PC-9 (cell line): ENCODE results near the gene TUFT1. TPM values are rescaled to one million over a fixed set of nuclear protein-coding genes. Genes with fewer than 3 reads are reported as not detected.
"Not testable (repeated sequence)": the region's sequence is repeated elsewhere in the genome, so short reads cannot be mapped to it uniquely, and the experiment has no call there.

Experiments
- BruUV-seq: library from RNA; stranded (reverse); fragments of 400-500 nt; replicated peaks from 2 replicates; lab custom pipeline; 2021; lab: Mats Ljungman, UMichigan
- CTCF ChIA-PET: fragments of 300-600 bp; sonication (Branson Sonifier 250); formaldehyde crosslinking; loops from one replicate; lab custom pipeline; 2022; ENCODE audit warnings: antibody characterized with exemption; lab: Charles Lee
- POLR2A ChIA-PET: fragments of 300-600 bp; sonication (Branson Sonifier 250); formaldehyde crosslinking; loops from one replicate; lab custom pipeline; 2022; ENCODE audit warnings: antibody characterized with exemption; ENCODE audit not compliant: unreplicated experiment; lab: Charles Lee
- DNase-seq, 2 experiments: peaks; one replicate each; pipeline versions ENCODE4 v3.0.0 to v3.0.0-alpha.2; 2015 to 2022; ENCODE audit warnings: mixed read lengths in 1 of 2
- H2AFZ ChIP-seq: fragments of 200-600 bp; sonication (generic); 2 replicates; pipeline ENCODE4 v1.8.1; 2017; ENCODE audit warnings: antibody characterized with exemption
- H3F3A ChIP-seq: fragments of 200-600 bp; sonication (generic); 2 replicates; pipeline ENCODE4 v1.8.1; 2017; ENCODE audit warnings: antibody characterized with exemption, mild to moderate bottlenecking, low read depth; ENCODE audit not compliant: insufficient read depth
- H3K27ac ChIP-seq: fragments of 200-600 bp; sonication (generic); 2 replicates; pipeline ENCODE4 v1.6.1; 2016; ENCODE audit warnings: mixed run types
- H3K27me3 ChIP-seq: fragments of 200-600 bp; sonication (generic); 2 replicates; pipeline ENCODE4 v1.6.1; 2016; ENCODE audit warnings: low read depth, mixed run types; ENCODE audit not compliant: insufficient read depth
- H3K36me3 ChIP-seq: fragments of 200-600 bp; sonication (generic); 2 replicates; pipeline ENCODE4 v1.6.1; 2016; ENCODE audit warnings: low read depth, mixed run types
- H3K4me1 ChIP-seq: fragments of 200-600 bp; sonication (generic); replicated peaks from 2 replicates; pipeline ENCODE4 v1.6.1; 2016; ENCODE audit warnings: mixed run types; ENCODE audit not compliant: insufficient read depth
- H3K4me2 ChIP-seq: fragments of 200-600 bp; sonication (generic); 2 replicates; pipeline ENCODE4 v1.6.1; 2017; ENCODE audit warnings: mixed run types
- H3K4me3 ChIP-seq: fragments of 200-600 bp; sonication (generic); 2 replicates; pipeline ENCODE4 v1.6.1; 2016; ENCODE audit warnings: mixed run types
- H3K79me2 ChIP-seq: fragments of 200-600 bp; sonication (generic); 2 replicates; pipeline ENCODE4 v1.6.1; 2017; ENCODE audit warnings: low read depth, mixed run types
- H3K9me2 ChIP-seq: fragments of 200-600 bp; sonication (generic); 2 replicates; pipeline ENCODE4 v1.8.1; 2017; ENCODE audit warnings: mild to moderate bottlenecking; ENCODE audit not compliant: insufficient read depth
- H3K9me3 ChIP-seq: fragments of 200-600 bp; sonication (generic); 2 replicates; pipeline ENCODE4 v1.8.1; 2016; ENCODE audit warnings: low read depth; ENCODE audit not compliant: insufficient read depth
- H4K20me1 ChIP-seq: fragments of 200-600 bp; sonication (generic); 2 replicates; pipeline ENCODE4 v1.8.1; 2017; ENCODE audit not compliant: insufficient read depth
- CTCF ChIP-seq: fragments of 200-600 bp; sonication (generic); conservative IDR thresholded peaks from 2 replicates; pipeline ENCODE4 v1.6.1; 2017; ENCODE audit warnings: mixed run types, antibody characterized with exemption, mild to moderate bottlenecking, moderate library complexity
- EZH2 ChIP-seq: fragments of 200-600 bp; sonication (generic); IDR thresholded peaks from 2 replicates; pipeline ENCODE4 v1.8.0; 2017; ENCODE audit warnings: antibody characterized with exemption, low read depth
- intact Hi-C: fragments of 100-400 bp; cut with micrococcal nuclease; formaldehyde crosslinking; loops from one replicate; pipeline ENCODE4 v1.10.0; 2022; ENCODE audit not compliant: unreplicated experiment
- total RNA-seq: library from RNA; stranded (reverse); gene quantifications from 2 replicates; pipeline ENCODE4 v1.2.3, GENCODE V29; 2021

Gene TUFT1
- total RNA-seq, 1 experiment from 2014 or later = 35.3 TPM

- DNase-seq = peak in 1 of 2 experiments; percentile 48
- no peaks in the 10 kb centered on the region for H3K9me3 ChIP-seq
- no peaks in the 10 kb centered on the region for H3K9me2 ChIP-seq
- H3K4me3 ChIP-seq = no peak overlapping the region
- intact Hi-C loops = no loop called here
- no peak overlapping the region for H2AFZ ChIP-seq
- no peaks in the 10 kb centered on the region for H3K27me3 ChIP-seq
- ChIA-PET POLR2A (interaction anchor here (0.7 kb wide), 1 partner anchor 65 kb away, joined by 5 read pairs; no protein-coding TSS in a partner anchor), CTCF (no interaction called here)
- peak overlapping the region; percentile 44 for H3K4me2 ChIP-seq
- H3K79me2 ChIP-seq = peaks cover 86% of the 10 kb centered on the region
- no TSS peak for BruUV-seq
- peaks cover 14% of the 10 kb centered on the region; the same call in 1 of the 2 replicates for H3F3A ChIP-seq
- peaks cover 3% of the 10 kb centered on the region; the same call in 1 of the 2 replicates for H3K36me3 ChIP-seq
- H3K4me1 ChIP-seq = peaks cover 58% of the 10 kb centered on the region
- no peaks in the 10 kb centered on the region for H4K20me1 ChIP-seq
- TF ChIP-seq CTCF = no peak
- TF ChIP-seq EZH2 = no peak
- H3K27ac ChIP-seq = peak overlapping the region; percentile 35
Measured at GRCh38 chr1:151616505-151616849, 76.4 kb downstream of the TUFT1 start.

GRCh38 chr1:151618003-151618402, 77.9 kb downstream of the TUFT1 start:
- CTCF ChIA-PET = no interaction called here

GRCh38 chr1:151618470-151618869, 78.4 kb downstream of the TUFT1 start:
- Histone ChIP-seq H3K4me2 (no peak overlapping the region), H3K9me2 (no peaks in the 10 kb centered on the region), H3K27ac (no peak overlapping the region), H3F3A (peaks cover 12% of the 10 kb centered on the region; the same call in 1 of the 2 replicates), H3K27me3 (no peaks in the 10 kb centered on the region), H3K9me3 (no peaks in the 10 kb centered on the region), H3K4me3 (no peak overlapping the region), H3K4me1 (peaks cover 48% of the 10 kb centered on the region), H4K20me1 (no peaks in the 10 kb centered on the region), H3K36me3 (peaks cover 3% of the 10 kb centered on the region; the same call in 1 of the 2 replicates), H3K79me2 (peaks cover 84% of the 10 kb centered on the region), H2AFZ (no peak overlapping the region)
- no TSS peak for BruUV-seq
- TF ChIP-seq EZH2 = no peak
- TF ChIP-seq CTCF = no peak
- intact Hi-C loops = no loop called here
- POLR2A ChIA-PET = interaction anchor here (0.6 kb wide), 1 partner anchor 370 kb away, joined by 12 read pairs; no protein-coding TSS in a partner anchor
- CTCF ChIA-PET = no interaction called here
- DNase-seq = no peak

More at GRCh38 chr1:151618003-151618402, 77.9 kb downstream of the TUFT1 start:
- H3K9me2 ChIP-seq = no peaks in the 10 kb centered on the region
- H4K20me1 ChIP-seq = no peaks in the 10 kb centered on the region
- POLR2A ChIA-PET = no interaction called here
- H3K79me2 ChIP-seq = peaks cover 88% of the 10 kb centered on the region
- H3K36me3 ChIP-seq = peaks cover 3% of the 10 kb centered on the region; the same call in 1 of the 2 replicates
- H3K9me3 ChIP-seq = no peaks in the 10 kb centered on the region
- H3K27ac ChIP-seq = no peak overlapping the region
- no TSS peak for BruUV-seq
- peaks cover 53% of the 10 kb centered on the region for H3K4me1 ChIP-seq
- no peak overlapping the region for H3K4me2 ChIP-seq
- no peak overlapping the region for H3K4me3 ChIP-seq
- peaks cover 12% of the 10 kb centered on the region; the same call in 1 of the 2 replicates for H3F3A ChIP-seq
- no peaks in the 10 kb centered on the region for H3K27me3 ChIP-seq
- no peak overlapping the region for H2AFZ ChIP-seq
- no peak for DNase-seq
- intact Hi-C loops = no loop called here
- TF ChIP-seq CTCF (no peak), EZH2 (no peak)

GRCh38 chr1:151618996-151619395, 78.9 kb downstream of the TUFT1 start:
- Histone ChIP-seq H3K4me1 (peaks cover 43% of the 10 kb centered on the region), H3K27ac (peak overlapping the region; percentile 28; the same call in 1 of the 2 replicates), H3K79me2 (peaks cover 79% of the 10 kb centered on the region), H3F3A (peaks cover 12% of the 10 kb centered on the region; the same call in 1 of the 2 replicates)
- H3K4me3 ChIP-seq, H3K9me3 ChIP-seq, CTCF ChIA-PET, H3K9me2 ChIP-seq, intact Hi-C loops, BruUV-seq, H3K36me3 ChIP-seq, H4K20me1 ChIP-seq, H3K27me3 ChIP-seq, H3K4me2 ChIP-seq, H2AFZ ChIP-seq, DNase-seq: not testable (repeated sequence)
- POLR2A ChIA-PET = interaction anchor here (0.6 kb wide), 1 partner anchor 369 kb away, joined by 12 read pairs; no protein-coding TSS in a partner anchor
